ENCODE measurements around the gene SND1.

- TF ChIP-seq, protein P1, sequence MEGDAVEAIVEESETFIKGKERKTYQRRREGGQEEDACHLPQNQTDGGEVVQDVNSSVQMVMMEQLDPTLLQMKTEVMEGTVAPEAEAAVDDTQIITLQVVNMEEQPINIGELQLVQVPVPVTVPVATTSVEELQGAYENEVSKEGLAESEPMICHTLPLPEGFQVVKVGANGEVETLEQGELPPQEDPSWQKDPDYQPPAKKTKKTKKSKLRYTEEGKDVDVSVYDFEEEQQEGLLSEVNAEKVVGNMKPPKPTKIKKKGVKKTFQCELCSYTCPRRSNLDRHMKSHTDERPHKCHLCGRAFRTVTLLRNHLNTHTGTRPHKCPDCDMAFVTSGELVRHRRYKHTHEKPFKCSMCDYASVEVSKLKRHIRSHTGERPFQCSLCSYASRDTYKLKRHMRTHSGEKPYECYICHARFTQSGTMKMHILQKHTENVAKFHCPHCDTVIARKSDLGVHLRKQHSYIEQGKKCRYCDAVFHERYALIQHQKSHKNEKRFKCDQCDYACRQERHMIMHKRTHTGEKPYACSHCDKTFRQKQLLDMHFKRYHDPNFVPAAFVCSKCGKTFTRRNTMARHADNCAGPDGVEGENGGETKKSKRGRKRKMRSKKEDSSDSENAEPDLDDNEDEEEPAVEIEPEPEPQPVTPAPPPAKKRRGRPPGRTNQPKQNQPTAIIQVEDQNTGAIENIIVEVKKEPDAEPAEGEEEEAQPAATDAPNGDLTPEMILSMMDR (IDR thresholded peaks at IDR 0.05; ENCODE audit: low read length): no peak
- TF ChIP-seq EZH2 (IDR thresholded peaks at IDR 0.05; ENCODE audit: borderline replicate concordance, low read length): no peak
These were observed 245.9 kb downstream of the SND1 start for GRCh38 chr7:127897704-127898454.

Measured in OCI-LY1 (cell line).